GM19035 (cell line): ENCODE results near the gene ASS1.
"Not testable (repeated sequence)": the region's sequence is repeated elsewhere in the genome, so short reads cannot be mapped to it uniquely, and the experiment has no call there.

Source experiments
- ATAC-seq: cut with Tn5 transposase; IDR thresholded peaks from one replicate; pipeline ENCODE4 v1.9.1; 2021; ENCODE audit not compliant: unreplicated experiment

Gene ASS1

DNA sequence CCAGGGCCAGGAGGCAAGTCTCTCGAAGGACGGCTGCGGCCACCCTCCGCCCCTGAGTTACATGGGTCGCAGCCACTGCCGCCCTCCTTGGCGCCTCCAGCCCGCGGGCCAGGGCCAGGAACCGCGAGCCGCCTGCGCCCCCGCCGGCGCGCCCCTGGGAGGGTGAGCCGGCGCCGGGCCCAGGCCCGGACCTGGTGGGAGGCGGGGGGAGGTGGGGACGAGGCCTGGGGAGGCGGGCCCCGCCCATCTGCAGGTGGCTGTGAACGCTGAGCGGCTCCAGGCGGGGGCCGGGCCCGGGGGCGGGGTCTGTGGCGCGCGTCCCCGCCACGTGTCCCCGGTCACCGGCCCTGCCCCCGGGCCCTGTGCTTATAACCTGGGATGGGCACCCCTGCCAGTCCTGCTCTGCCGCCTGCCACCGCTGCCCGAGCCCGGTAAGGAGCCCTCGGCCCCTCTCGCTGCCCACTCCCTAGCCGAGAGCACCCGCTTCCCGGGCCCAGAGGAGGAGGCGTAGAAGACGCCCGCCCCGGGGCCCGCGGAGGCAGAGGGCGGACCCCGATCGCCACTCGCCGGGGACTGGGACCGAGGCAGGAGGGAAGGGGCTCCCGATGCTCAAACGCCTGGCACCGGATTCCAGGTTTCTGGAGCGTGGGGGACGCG lies at the start of gene ASS1:
ASS1 (plus strand) TSS at position 397 of the 657 bp plus-strand sequence. CDS start 7,268 bp downstream, outside the sequence.
- no peak for ATAC-seq

DNA sequence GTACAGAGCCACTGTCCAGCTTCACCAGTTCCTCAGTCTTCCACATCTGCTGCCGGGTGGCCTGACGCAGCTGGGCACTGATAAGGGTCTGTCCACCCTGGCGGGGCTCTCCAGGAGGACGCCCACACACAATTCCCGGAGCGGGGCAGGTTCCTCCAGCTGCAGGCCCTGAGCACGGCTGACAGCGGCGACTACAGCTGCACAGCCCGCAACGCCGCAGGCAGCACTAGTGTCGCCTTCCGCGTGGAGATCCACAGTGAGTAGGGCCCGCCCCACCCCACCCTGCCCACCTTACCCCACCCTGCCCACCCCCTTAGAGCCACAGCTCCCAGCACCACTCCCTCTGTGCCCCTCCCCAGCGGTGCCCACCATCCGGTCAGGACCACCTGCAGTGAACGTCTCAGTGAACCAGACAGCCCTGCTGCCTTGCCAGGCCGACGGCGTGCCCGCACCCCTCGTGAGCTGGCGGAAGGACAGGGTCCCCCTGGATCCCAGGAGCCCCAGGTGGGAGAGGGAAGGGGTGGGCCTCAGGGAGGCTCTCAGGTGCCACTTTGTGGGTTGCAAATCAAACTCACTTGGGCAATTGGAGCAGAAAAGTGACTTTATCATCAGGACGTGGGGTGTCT lies 48.8 kb upstream of the ASS1 start:
- ATAC-seq = no peak

DNA sequence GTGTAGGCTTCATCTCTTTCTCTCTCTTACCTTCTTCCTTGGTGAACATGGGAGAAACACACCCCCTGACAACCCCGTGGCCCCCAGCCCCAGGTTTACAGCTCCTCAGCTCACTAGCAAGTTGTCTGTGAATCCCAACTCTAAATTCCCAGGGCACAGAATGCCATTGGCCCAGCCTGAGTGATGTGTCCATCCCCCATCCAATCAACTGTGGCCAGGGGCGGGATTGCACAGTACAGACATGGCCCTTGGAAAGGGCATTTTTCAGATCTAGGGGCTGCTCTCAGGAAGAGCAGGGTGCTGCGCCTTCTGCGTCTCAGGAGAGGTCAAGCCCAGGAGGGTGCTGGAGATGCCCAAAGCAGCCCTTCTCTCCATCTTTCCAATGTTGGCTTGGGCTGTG lies 48.2 kb upstream of the ASS1 start:
- ATAC-seq = no peak

DNA sequence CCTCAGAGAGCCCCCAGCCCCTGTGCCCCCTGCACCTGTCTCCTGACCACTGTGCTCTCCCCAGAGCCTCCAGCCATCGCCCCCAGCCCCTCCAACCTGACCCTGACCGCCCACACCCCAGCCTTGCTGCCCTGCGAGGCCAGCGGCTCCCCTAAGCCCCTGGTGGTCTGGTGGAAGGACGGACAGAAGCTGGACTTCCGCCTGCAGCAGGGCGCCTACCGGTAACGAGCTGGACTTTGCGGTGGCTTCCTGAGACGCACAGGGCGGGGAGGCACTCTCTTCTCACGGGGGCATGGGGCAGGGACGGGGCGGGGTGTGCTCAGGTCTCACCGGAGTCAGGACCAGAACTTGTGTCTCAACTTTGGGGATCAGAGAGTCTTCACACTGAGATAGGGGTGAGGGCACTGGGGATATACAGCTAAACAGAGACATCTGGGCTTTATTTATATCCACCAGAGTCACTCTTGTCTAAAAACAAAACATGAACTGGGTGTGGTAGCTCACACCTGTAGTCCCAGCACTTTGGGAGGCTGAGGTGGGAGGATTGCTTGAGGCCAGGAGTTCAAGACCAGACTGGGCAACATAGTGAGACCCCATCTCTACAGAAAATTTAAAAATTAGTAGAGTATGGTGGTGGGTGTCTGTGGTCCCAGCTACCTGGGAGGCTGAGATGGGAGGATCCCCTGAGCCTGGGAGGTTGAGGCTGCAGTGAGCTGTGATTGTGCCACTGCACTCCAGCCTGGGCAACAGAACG lies 46.1 kb upstream of the ASS1 start:
- ATAC-seq = no peak

DNA sequence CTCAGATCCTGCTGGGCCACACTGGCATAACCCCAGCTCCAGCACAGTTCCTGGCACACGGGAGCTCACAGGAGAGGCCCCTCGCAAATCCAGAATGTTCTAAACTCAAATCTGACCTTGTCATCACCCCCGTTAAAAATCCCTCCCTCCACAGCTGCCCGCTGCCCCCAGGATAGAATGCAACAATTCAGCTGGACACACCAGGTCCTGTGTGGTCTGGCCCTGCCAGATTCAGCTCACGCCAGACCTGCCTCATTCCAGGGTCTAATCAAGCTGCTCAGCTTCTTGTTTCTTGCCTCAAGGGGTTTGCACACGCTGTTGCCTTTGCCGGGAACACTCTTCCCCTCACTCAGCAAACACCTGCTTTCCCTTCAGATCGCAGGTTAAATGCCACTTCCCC lies 45.0 kb upstream of the ASS1 start:
- no peak for ATAC-seq

DNA sequence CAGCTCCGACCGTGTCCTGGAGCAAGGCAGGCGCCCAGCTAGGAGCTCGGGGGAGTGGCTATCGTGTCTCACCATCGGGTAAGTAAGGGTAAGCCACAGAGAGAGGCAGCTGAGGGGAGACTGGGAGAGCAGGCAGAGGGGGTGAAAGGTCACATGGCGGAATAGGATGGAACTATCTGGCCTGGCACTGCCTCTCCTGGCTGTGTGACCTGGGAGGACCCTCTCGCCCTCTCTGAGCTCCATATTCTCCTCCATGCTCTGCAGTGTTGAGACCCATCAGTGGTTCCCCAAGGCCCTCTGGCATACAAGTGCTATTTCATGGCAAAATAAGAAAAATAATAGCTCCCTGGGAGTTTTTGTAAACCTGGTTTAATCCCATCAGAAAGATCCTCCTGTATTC lies 43.9 kb upstream of the ASS1 start:
- ATAC-seq = no peak

DNA sequence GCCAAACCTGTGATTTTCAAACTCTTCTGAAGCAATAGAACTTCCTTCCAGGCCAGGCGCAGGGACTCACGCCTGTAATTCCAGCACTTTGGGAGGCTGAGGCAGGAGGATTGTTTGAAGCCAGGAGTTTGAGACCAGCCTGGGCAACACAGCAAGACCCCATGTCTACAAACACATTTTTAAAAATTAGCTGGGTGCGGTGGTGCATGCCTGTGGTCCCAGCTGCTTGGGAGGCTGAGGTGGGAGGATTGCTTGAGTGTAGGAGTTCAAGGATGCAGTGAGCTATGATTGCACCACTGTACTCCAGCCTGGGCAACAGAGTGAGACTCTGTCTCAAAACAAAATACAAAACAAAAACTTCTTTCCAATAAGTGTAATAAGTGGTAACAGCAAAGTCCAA lies 43.0 kb upstream of the ASS1 start:
- not testable (repeated sequence) for ATAC-seq

DNA sequence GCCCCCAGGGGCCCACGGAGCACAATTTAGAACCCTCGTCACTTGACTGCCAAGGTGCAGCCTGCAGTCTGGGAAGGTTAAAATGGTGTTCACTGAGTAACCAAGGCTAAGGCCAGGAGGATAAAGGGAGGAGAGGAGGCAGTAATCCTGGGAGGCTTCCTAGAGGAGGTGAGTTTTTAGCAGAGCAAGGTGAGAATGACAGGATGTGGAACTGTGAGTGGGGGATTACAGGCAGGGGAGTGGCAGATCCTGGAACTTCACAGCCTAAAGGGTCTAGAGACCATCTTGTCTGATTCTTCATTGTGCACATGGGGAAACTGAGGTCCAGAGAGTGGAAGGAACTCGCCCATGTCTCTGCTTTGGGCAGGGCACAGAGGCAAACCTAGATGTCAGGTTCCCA lies 42.5 kb upstream of the ASS1 start:
- ATAC-seq = no peak

DNA sequence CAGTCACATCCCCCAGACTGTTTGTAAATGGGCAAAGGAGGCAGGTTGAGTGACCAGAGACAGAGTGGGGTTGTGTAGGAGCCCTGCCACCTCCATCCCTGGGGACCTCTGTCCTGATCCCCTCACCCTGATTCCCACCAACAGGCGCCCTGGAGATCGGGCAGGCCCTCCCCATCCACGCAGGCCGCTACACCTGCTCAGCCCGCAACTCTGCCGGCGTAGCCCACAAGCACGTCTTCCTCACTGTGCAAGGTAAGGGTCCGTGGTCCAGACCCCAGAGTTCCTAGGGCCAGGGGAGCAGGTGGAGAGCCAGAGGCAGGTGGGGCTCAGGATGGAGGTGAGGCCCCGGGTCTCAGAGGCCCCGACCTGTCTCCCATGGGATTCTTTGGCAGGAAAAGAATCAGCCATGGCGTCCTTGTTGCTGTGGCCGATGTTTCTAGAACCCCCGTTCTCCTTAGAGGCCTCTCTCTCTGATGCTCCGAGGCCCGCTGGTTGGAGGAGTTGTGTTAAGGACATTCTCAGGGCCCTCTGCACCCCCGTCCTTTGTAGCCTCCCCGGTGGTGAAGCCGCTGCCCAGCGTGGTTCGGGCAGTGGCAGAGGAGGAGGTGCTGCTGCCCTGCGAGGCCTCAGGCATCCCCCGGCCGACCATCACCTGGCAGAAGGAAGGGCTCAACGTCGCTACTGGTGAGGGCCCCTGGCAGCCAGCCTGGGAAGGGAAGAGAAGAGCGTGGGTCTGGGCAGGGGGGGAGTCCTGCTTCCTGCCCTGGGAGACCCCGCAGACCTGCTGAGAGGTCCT lies 41.9 kb upstream of the ASS1 start:
- ATAC-seq = no peak

DNA sequence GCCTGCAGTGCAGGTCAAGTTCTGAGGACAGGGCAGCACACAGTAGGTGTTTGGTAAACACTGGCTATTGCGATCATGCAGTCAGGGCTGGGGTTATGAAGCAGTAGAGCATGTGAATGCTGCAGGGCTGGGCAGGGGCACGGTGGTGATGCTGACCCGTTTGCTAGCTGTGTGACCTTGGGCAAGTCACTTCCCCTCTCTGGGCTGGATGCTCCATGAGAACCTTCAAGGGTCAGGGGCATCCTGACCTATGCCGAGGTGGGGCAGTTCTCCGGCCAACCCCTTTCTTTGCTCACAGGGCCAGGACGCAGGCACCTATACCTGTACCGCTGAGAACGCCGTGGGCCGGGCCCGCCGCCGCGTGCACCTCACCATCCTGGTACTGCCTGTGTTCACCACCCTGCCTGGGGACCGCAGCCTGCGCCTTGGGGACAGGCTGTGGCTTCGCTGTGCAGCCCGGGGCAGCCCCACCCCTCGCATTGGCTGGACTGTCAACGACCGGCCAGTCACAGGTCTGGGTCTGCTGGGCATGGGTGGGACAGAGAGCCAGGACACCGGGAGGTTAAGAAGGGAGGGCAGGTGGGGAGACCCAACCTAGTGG lies 39.0 kb upstream of the ASS1 start:
- no peak for ATAC-seq

DNA sequence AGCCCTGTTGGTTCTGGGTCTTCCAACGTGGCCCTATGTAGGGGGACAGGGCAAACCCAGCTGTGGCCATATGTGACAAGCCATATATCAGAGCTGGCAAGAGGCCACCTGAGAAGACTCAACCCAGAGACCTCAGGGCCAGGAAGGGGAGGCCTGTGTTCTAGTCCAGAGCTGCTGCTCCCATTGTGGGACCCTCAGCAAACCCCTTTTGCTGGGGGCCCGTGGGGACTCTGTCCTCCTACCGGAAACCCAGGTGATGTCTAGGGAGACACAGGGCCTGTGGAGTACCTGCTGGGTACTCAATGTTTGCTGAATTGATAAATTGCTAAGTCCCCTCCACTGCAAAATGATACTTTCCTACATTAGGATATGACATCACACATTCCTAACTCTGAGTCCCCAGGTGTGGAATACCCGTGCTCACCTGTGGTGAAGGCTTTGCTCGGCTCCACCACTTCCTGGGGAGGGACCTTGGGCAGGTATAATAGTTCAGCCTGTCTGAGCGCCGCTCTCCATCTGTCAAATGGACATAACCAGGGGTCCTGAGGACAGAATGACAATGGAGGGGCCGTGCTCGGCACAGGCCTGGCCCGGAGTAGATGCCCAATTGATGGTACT lies 38.4 kb upstream of the ASS1 start:
- ATAC-seq = no peak

DNA sequence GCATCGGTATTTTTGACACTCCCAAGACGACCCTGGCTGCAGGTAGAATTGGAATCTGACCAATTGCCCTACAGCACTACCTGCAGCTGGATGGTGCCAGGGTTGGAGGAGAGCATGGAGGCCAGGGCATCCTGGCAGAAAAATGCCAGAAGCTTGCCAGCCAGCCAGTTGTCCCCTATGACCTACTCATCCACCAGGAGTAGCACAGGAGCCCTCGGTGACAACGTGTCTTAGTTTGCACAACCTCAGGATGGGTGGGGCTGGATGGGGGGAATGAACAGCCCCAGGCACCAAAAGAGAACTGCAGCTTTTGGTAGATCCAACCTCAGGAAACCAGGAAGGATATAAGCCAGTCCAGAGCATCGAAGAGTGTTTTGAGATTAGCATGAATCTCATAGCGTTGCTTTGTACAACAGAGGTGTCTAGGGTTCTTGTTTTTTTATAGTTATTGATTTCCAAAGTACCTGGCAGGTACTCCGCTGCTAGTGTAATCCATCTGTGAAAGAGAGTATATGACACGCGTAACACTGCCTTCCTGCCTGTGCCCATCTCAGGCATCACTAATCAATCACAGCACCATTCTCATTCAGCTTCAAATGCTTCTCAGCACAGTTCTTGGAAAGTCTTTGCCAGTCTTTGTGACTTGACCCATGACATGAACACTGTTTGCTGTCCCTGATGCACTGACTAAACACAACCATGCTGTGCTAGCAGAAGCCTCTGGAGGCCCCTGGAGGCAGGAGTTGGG lies 36.7 kb upstream of the ASS1 start:
- ATAC-seq = no peak

DNA sequence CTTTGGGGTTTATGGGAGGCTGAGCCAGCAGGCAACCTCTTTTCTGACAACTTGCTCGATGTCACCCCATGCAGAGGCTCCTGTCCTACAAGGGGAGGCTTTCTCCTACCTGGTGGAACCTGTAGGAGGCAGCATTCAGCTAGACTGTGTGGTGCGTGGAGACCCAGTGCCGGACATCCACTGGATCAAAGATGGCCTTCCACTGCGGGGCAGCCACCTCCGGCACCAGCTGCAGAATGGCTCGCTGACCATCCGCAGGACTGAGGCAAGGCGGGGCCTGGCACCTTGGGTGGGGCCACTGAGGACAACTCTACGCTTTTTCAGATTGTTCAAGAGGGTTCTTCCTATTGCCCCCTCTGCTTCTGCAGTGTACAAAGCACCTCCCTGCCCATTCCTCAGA lies 36.1 kb upstream of the ASS1 start:
- no peak for ATAC-seq

DNA sequence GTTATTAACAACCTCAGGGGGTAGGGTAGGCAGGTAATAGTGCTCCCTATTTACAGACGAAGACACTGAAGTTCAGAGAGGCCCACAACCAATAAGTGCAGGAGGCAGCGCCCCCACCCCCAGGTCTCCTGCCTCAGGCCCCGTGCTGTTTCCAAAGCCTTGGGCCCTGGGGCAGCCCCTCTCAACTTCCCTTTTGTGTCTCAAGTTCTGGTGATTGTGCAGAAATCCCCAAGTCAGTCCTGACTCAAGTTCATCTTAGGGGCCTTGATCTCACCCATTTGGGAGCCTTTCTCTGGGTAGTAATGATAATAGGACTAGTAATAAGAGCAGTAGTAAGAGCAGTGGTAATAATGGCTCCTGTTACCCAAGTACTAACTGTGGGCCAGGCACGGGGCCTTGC lies 35.5 kb upstream of the ASS1 start:
- no peak for ATAC-seq

DNA sequence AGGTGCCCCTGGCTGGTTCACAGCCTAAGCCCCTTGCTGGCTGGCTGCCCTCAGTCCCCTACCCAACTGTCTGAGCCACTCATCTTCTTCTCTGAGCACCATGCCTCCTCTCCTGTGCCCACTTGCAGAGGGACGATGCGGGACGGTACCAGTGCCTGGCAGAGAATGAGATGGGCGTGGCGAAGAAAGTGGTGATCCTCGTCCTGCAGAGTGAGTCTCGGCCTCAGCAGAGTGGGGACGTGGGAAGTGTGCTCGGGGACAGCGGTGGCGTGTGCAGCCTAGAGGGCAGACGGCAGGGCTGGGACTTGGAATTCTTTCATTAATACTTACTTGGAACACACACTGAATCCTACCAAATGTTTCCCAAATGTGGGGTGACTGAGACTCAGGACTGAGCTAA lies 34.3 kb upstream of the ASS1 start:
- no peak for ATAC-seq

DNA sequence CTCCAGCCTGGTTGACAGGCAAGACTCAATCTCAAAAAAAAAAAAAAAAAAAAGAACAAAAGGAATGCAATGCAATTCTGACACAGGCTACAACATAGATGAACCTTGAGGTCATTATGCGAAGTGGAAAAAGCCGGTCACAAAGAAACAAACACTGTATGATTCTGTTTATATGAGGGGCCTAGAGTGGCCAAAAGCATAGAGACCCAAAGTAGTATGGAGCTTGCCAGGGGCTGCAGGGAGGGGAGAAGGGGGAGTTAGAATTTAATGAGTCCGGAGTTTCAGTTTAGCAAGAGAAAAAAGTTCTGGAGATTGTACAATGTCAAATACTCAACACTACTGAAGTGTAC lies 33.2 kb upstream of the ASS1 start:
- ATAC-seq = no peak

DNA sequence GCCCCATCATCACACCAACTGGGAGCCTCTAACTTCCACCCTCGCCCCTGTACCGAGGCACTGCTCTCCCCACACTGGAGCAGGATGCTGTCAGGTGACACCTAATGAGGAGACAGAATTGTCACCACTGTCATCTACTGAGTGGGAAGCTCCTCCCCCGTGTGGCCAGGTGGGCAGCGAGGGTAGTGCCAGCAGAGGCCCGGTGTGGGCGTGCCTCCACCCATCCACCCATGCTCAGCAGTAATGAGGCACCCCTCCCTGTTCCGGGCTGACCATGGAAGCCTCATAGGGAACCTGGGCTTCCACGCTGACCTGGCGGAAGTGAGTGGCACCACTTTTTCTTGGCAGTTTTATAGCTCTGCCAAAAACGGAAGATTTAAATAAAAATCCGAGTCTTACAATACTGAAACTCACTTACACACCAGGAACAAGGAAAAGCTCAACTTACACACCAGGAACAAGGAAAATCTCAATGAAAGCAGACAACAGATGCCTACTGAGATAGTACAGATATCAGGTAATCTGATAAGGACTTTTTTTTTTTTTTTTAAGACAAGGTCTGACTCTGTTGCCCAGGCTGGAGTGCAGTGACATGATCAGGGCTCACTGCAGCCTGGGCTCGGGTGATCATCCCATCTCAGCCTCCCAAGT lies 30.6 kb upstream of the ASS1 start:
- no peak for ATAC-seq

DNA sequence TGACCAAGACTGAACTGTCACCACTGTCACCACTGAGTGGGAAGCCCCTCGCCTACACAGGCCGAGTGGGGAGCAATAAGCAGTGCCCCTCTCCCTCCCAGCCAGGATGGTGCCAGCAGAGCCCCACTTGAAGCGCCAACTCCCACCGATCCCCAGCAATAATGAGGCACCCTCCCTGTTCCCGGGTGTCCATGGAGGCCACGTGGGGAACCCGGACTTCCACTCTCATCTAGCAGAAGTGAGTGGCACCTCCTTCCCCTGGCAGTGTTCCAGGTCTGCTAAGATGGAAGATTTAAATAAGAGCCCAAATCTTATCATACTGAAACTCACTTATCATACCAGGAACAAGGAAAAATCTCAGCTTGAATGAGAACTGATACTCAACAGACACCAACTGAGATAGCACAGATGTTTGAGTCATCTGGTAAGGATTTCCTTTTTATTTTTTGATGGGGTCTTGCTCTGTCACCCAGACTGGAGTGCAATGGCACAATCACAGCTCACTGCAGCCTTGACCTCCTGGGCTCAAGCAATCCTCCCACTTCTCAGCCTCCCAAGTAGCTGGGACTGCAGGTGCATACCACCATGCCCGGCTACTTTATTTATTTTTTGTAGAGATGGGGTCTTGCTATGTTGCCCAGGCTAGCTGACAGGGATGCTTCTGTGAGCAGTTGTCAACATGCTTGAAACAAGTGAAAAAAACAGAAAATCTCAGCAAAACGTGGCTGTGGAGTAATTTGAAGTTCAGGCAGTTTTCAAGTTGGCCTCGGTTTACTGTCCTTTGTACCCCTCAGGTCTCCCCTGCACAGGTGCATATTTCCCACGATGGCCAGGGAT lies 29.6 kb upstream of the ASS1 start:
- ATAC-seq = no peak

DNA sequence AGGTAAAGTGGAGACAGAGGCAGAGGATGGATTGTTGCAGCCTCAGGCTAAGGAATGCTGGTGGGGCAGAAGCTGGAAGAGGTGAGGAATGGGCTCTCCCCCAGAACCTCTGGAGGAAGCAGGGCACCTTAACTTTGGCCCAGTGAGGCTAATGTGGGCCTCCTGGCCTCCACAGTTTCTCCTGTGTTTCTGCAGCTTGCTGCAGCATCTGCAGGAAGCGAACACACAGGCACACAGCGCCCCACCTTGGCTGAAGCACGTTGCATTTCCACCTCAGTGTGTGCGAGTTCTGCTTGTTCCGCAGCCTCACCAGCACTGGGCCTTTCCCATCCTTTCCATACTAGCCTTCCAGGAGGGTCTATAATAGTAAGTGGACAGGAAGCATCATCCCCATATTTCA lies 27.2 kb upstream of the ASS1 start:
- ATAC-seq = no peak
